Heart right ventricle (tissue), 16 donors: ENCODE measurements around the gene CELF3. TPM values are rescaled to one million over a fixed set of nuclear protein-coding genes. Genes with fewer than 3 reads are reported as not detected.
"Not testable (repeated sequence)": the region's sequence is repeated elsewhere in the genome, so short reads cannot be mapped to it uniquely, and the experiment has no call there.

Experiments used
- ATAC-seq, 8 donors: fragments of 200-7000 bp; cut with Tn5 transposase; one replicate each; pipeline ENCODE4 v1.9.1; 2020; ENCODE audit warnings: mild to moderate bottlenecking in 8 of 8, moderate library complexity in 8 of 8, moderate number of reproducible peaks in 1 of 8
- DNase-seq, 2 donors: peaks; one replicate each; pipeline ENCODE4 v3.0.0-alpha.2; 2020
- H3K27ac ChIP-seq, 10 donors: fragments of 200-600 bp; sonication (generic) in 2 of 10; one replicate each; pipeline versions ENCODE4 v1.5.0 to v1.8.0; 2020 to 2022; ENCODE audit warnings: mild to moderate bottlenecking in 3 of 10
- H3K27me3 ChIP-seq, 7 donors: fragments of 200-600 bp; one replicate each; pipeline ENCODE4 v1.8.0; 2021 to 2022; ENCODE audit warnings: mild to moderate bottlenecking in 2 of 7
- H3K36me3 ChIP-seq, 9 donors: fragments of 200-600 bp; sonication (generic) in 1 of 9; one replicate each; pipeline versions ENCODE4 v1.5.0 to v1.8.0; 2020 to 2022; ENCODE audit warnings: mild to moderate bottlenecking in 2 of 9
- H3K4me1 ChIP-seq, 9 donors: fragments of 200-600 bp; sonication (generic) in 1 of 9; one replicate each; pipeline versions ENCODE4 v1.5.0 to v1.8.0; 2020 to 2022; ENCODE audit warnings: mild to moderate bottlenecking in 4 of 9
- H3K4me3 ChIP-seq, 10 donors: fragments of 200-600 bp; sonication (generic) in 2 of 10; one replicate each; pipeline versions ENCODE4 v1.5.0 to v1.8.0; 2020 to 2022; ENCODE audit warnings: mild to moderate bottlenecking in 7 of 10, moderate library complexity in 2 of 10
- H3K9me3 ChIP-seq, 11 donors: fragments of 200-600 bp in 10 of 11; sonication (generic) in 2 of 11; one replicate each; pipeline versions ENCODE4 v1.5.0 to v1.8.0; 2013 to 2022; ENCODE audit warnings: mild to moderate bottlenecking in 2 of 11, control low read depth in 1 of 11, moderate library complexity in 1 of 11
- WGBS, 2 donors: extraction: QIAGEN DNeasy Blood & Tissue Kit; methylation state at CpG; one replicate each; pipeline ENCODE4 v1.1.7; 2013; ENCODE audit warnings: inconsistent platforms in 1 of 2; 5-methylcytosine and 5-hydroxymethylcytosine counted together
- intact Hi-C, 10 donors: fragments of 100-400 bp; cut with DNase I; formaldehyde crosslinking; loops; one replicate each; pipeline versions ENCODE4 v1.11.1 to v1.14.2; 2022
- polyA plus RNA-seq, 2 donors: library from polyadenylated mRNA; stranded (reverse); fragments of 200-250 nt; gene quantifications; one replicate each; pipeline ENCODE4 v1.2.3, GENCODE V29; 2013
- total RNA-seq, 10 donors: library from RNA; stranded (reverse); fragmentation: NEBNext Ultra II Directional in 3 of 10; extraction: Animal tissue kit (Norgen Biotek cat#: 25700) in 3 of 10; gene quantifications; one replicate each; pipeline versions ENCODE4 v1.2.1 to v1.2.4, GENCODE V29; 2021 to 2023
- TF ChIP-seq, protein P1 (sequence below), 9 donors: fragments of 200-600 bp; sonication (generic) in 2 of 9; IDR thresholded peaks; one replicate each; pipeline versions ENCODE4 v1.5.0 to v1.8.0; 2021 to 2022; ENCODE audit warnings: antibody characterized with exemption in 9 of 9, mild to moderate bottlenecking in 5 of 9, moderate library complexity in 1 of 9
- donor health status: Arrhythmogenic right ventricular cardiomyopathy.
- donor health status: ischemic (EF 13 %, LVEDD 7.1; RV severe dilation, severe dysfunction).
- donor health status: healthy with polysubstance abuse.
- donor health status: DM: no; HTN: yes; CAD: no.
- donor health status: DM: no; HTN: no; CAD: no.
- donor health status: ischemic (EF 25% LVEDD 6.9; RV normal size, moderate dysfunction).
- donor health status: ischemic (EF 25% LVEDD 5.7; RV mildly dilated, moderate dysfunction).
- donor health status: healthy.
- donor health status: DM: yes; HTN: yes; CAD: no.
- donor health status: Ischemic cardiomyopathy.
- donor health status: ischemic (EF 35%, LVEDD 5.7; RV mildly dilated, moderate dysfunction).
- donor health status: nonischemic (EF 11% LVEDD 7.7; RV severe dilation, severe dysfunction).
- donor health status: DM: yes; HTN: yes; CAD: no.
- donor health status: PGD.
- donor health status: ischemic (EF 29% LVEDD 5.4; RV normal size, mild dysfunction).
- donor health status: nonischemic (EF 23%, LVEDD 6.1; RV moderate dilation, normal function).

CELF3 gene
- total and polyA plus RNA-seq, 12 donors, result 0.04 TPM; not detected in 11

DNA sequence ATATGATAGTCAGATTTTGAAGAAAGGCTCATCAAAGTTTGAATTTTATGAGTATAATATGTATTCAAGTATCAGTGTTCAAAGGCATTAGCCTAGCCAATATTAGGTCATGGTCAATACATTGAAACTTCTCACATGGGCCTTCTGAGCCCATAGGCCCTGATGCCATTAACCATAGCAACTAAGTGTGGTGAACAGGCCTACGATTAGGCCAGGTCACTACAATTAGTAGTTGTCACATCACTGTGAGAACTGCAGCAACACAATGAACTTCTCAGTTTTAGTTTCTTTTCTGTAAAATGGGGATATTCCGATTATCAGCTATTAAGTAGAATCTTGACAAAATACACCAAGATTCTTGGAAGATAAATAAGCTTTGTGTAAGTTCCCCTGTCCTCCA is 30.0 kb downstream of the CELF3 start:
- Histone ChIP-seq H3K36me3 (peaks cover 0 to 69% (median 0%) of the 10 kb centered on the region in 9 donors), H3K4me3 (no peak overlapping the region), H3K4me1 (peaks cover 0 to 13% (median 0%) of the 10 kb centered on the region in 9 donors), H3K27ac (no peak overlapping the region), H3K27me3 (no peaks in the 10 kb centered on the region), H3K9me3 (no peaks in the 10 kb centered on the region)
- 88 to 91% methylated on average over 2 of the region's 2 CpGs for WGBS, 2 donors
- DNase-seq (no peak), ATAC-seq (no peak)
- intact Hi-C loops, result no loop called here
- TF ChIP-seq, protein P1, sequence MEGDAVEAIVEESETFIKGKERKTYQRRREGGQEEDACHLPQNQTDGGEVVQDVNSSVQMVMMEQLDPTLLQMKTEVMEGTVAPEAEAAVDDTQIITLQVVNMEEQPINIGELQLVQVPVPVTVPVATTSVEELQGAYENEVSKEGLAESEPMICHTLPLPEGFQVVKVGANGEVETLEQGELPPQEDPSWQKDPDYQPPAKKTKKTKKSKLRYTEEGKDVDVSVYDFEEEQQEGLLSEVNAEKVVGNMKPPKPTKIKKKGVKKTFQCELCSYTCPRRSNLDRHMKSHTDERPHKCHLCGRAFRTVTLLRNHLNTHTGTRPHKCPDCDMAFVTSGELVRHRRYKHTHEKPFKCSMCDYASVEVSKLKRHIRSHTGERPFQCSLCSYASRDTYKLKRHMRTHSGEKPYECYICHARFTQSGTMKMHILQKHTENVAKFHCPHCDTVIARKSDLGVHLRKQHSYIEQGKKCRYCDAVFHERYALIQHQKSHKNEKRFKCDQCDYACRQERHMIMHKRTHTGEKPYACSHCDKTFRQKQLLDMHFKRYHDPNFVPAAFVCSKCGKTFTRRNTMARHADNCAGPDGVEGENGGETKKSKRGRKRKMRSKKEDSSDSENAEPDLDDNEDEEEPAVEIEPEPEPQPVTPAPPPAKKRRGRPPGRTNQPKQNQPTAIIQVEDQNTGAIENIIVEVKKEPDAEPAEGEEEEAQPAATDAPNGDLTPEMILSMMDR (IDR thresholded peaks at IDR 0.05), result no peak

GRCh38 chr1:151684128-151684527 is 32.5 kb downstream of the CELF3 start:
- 98 to 99% methylated on average over 2 of the region's 2 CpGs for WGBS, 2 donors
- no peaks in the 10 kb centered on the region for H3K27me3 ChIP-seq
- TF ChIP-seq, protein P1 (IDR thresholded peaks at IDR 0.05), result no peak
- no peak overlapping the region for H3K27ac ChIP-seq
- H3K36me3 ChIP-seq, result peaks cover 0 to 68% (median 0%) of the 10 kb centered on the region in 9 donors
- peaks cover 0 to 21% (median 5%) of the 10 kb centered on the region in 9 donors for H3K4me1 ChIP-seq
- intact Hi-C loops, result no loop called here
- no peak overlapping the region for H3K4me3 ChIP-seq
- H3K9me3 ChIP-seq, result no peaks in the 10 kb centered on the region
- ATAC-seq (no peak), DNase-seq (no peak)

GRCh38 chr1:151682901-151683300 is 33.7 kb downstream of the CELF3 start:
- H3K27me3 ChIP-seq, DNase-seq, intact Hi-C loops, H3K27ac ChIP-seq, H3K9me3 ChIP-seq, ATAC-seq, H3K4me3 ChIP-seq: not testable (repeated sequence)
- peaks cover 0 to 76% (median 0%) of the 10 kb centered on the region in 9 donors for H3K36me3 ChIP-seq
- H3K4me1 ChIP-seq, result peaks cover 0 to 21% (median 3%) of the 10 kb centered on the region in 9 donors
- WGBS, 2 donors, result 94 to 96% methylated on average over 7 of the region's 7 CpGs

GRCh38 chr1:151681923-151682322 is 34.7 kb downstream of the CELF3 start:
- DNase-seq (no peak), ATAC-seq (no peak)
- peaks cover 0 to 74% (median 0%) of the 10 kb centered on the region in 9 donors for H3K36me3 ChIP-seq

DNA sequence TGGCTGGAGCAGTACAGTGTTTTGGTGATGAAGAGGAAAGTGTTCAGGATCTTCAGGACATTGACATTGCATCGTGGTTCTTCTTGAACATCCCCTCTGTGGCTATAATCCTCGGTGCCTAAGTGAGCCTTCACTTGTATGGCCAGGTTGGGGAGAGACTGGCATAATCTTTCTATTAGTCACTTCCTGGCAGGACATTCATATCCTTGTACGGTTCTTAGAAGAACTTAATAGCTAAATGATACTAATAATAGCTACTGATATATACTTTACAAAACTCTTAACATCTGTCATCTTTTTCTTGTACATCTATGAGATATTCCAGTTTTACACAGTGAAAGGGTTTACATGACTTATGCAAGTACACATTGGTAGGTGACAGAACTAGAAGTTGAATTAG is 35.8 kb downstream of the CELF3 start:
- Histone ChIP-seq H3K4me1 (peaks cover 0 to 21% (median 3%) of the 10 kb centered on the region in 9 donors), H3K27ac (no peak overlapping the region), H3K36me3 (peaks cover 0 to 69% (median 0%) of the 10 kb centered on the region in 9 donors), H3K27me3 (no peaks in the 10 kb centered on the region), H3K9me3 (no peaks in the 10 kb centered on the region), H3K4me3 (no peak overlapping the region)
- intact Hi-C loops, result no loop called here
- ATAC-seq (peak in 3 of 8 donors; percentile 39 to 74 (median 64)), DNase-seq (no peak)
- WGBS, 2 donors, result 28 to 44% methylated on average over 3 of the region's 3 CpGs
- TF ChIP-seq, protein P1 (IDR thresholded peaks at IDR 0.05), result no peak

More at GRCh38 chr1:151681923-151682322, 34.7 kb downstream of the CELF3 start:
- Histone ChIP-seq H3K9me3 (no peaks in the 10 kb centered on the region), H3K27ac (no peak overlapping the region), H3K4me3 (no peak overlapping the region), H3K4me1 (peaks cover 0 to 21% (median 3%) of the 10 kb centered on the region in 9 donors), H3K27me3 (no peaks in the 10 kb centered on the region)
- intact Hi-C loops, result no loop called here
- TF ChIP-seq, protein P1 (IDR thresholded peaks at IDR 0.05), result no peak
- WGBS, 2 donors, result 96 to 97% methylated on average over 2 of the region's 2 CpGs
